BLaER1 treated with 17β-estradiol and CSF1 and Interleukin-3, amounts not matched to agents 10 nM and 100 nM (cell line): ENCODE data around the gene TOPORS.
"Not testable (repeated sequence)": the region's sequence is repeated elsewhere in the genome, so short reads cannot be mapped to it uniquely, and the experiment has no call there.

ENCODE experiments used
- H3K27ac ChIP-seq, 11 experiments: shearing (Covaris generic); formaldehyde crosslinking; 2 replicates each; pipeline ENCODE4 v1.8.1; 2022
- H3K27me3 ChIP-seq, 11 experiments: shearing (Covaris generic); formaldehyde crosslinking; 2 replicates each; pipeline ENCODE4 v1.8.1; 2022
- H3K36me3 ChIP-seq, 11 experiments: shearing (Covaris generic); formaldehyde crosslinking; 2 replicates each; pipeline ENCODE4 v1.8.1; 2022
- H3K4me1 ChIP-seq, 10 experiments: shearing (Covaris generic); formaldehyde crosslinking; 2 replicates each; pipeline ENCODE4 v1.8.1; 2022
- H3K4me2 ChIP-seq, 11 experiments: shearing (Covaris generic); formaldehyde crosslinking; 2 replicates each; pipeline ENCODE4 v1.8.1; 2022
- H3K4me3 ChIP-seq, 10 experiments: shearing (Covaris generic); formaldehyde crosslinking; 2 replicates each; pipeline ENCODE4 v1.8.1; 2022
- H3K9ac ChIP-seq, 11 experiments: shearing (Covaris generic); formaldehyde crosslinking; 2 replicates each; pipeline ENCODE4 v1.8.1; 2022
- H3K9me3 ChIP-seq, 11 experiments: shearing (Covaris generic); formaldehyde crosslinking; replicated peaks in 1 of 11; 2 replicates each; pipeline ENCODE4 v1.8.1; 2022
- H4K20me1 ChIP-seq, 11 experiments: shearing (Covaris generic); formaldehyde crosslinking; 2 replicates each; pipeline ENCODE4 v1.8.1; 2022
- Cebpa-rat ChIP-seq, 11 experiments: shearing (Covaris generic); IDR thresholded peaks; 2 replicates each; pipeline ENCODE4 v1.8.1; 2022

TOPORS gene

DNA sequence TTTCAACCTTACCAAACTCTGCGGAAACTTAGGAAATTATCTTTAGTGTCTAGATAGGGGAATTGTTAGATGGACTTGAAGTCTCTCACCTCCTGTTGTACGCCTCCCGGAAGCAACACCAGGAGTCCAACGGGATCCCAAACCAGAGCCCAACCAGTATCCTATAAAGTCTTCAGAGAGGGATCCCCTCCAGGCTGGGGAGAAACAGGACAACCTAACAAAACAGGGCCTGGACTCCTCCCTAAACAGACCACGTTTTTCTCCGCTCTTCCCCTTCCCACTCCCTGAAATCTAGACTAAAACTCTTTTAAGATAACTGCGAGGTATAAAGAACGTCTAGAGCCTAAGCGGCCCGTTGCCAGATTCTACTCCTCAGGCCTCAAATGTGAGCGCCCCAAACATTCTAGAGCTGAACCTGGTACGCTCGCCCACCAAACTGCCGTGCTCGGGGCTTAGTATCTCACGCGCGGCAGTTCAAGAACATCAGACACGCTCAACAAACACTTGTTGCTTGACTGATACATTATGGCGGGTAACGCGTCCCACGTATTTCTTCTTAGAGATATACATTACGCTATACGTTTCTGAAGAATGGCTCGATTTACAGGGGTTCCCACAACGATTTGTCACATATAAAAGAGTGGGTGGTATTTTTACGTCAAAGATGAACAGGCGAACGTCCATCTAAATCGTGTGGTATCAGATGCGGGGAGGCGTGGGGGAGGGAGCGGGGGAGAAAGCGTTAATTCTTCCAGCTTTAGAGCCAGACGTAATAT lies 922 bp downstream of the TOPORS start:
- Histone ChIP-seq H3K4me1 (peaks cover 34 to 46% (median 39%) of the 10 kb centered on the region in 10 experiments), H3K4me2 (peak overlapping the region; percentile 83 to 95 (median 93)), H3K36me3 (peaks cover 16 to 36% (median 29%) of the 10 kb centered on the region in 11 experiments), H3K27ac (peak overlapping the region; percentile 86 to 98 (median 95)), H3K4me3 (peak overlapping the region; percentile 69 to 96 (median 87)), H3K27me3 (no peaks in the 10 kb centered on the region), H3K9me3 (no peaks in the 10 kb centered on the region), H4K20me1 (peaks cover 41 to 50% (median 43%) of the 10 kb centered on the region in 11 experiments), H3K9ac (peak overlapping the region; percentile 88 to 97 (median 94))
- TF ChIP-seq Cebpa-rat (IDR thresholded peaks at IDR 0.05): no peak

DNA sequence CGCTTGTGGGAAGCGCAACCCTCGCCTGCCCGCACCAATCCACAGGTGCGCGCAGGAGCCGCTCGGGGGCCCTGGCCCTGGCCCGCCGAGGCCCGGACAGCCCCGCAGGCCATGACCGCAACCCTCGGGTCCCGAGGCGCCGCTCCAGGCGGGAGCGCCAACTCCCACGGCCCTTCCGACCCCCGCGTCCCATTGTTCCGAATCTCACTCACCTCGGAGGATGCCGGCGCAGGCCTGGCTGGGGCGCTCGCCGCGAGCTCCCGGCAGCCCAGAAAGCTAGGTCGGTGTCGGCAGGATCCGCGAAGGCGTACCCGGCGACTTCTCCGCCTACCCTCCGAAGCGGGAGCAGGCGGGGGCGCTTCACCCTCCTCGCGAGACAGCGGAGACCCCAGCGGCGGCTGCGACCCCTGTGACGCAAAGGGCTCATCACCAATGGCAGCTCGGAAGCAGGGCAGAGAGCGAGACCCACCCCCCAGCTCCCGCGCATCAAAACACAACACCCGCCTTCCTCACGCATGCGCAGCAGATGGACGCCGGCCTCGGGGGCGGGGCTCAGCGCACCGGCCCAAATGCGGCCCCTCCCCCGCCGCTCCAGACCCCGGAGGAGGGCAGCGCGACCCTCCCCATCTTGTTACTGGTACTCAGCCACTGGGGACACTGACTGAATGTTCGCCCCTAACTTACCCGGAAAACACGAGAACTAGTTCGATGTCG lies 1.7 kb downstream of the TOPORS start:
- Histone ChIP-seq H3K4me1 (peaks cover 34 to 42% (median 38%) of the 10 kb centered on the region in 10 experiments), H3K4me2 (peak overlapping the region; percentile 83 to 95 (median 93)), H3K9ac (peak overlapping the region; percentile 88 to 97 (median 94)), H3K9me3 (no peaks in the 10 kb centered on the region), H4K20me1 (peaks cover 47 to 57% (median 50%) of the 10 kb centered on the region in 11 experiments), H3K27ac (peak overlapping the region; percentile 86 to 98 (median 95)), H3K27me3 (no peaks in the 10 kb centered on the region), H3K36me3 (peaks cover 17 to 38% (median 32%) of the 10 kb centered on the region in 11 experiments), H3K4me3 (peak overlapping the region; percentile 69 to 96 (median 87))
- TF ChIP-seq Cebpa-rat (IDR thresholded peaks at IDR 0.05): no peak

DNA sequence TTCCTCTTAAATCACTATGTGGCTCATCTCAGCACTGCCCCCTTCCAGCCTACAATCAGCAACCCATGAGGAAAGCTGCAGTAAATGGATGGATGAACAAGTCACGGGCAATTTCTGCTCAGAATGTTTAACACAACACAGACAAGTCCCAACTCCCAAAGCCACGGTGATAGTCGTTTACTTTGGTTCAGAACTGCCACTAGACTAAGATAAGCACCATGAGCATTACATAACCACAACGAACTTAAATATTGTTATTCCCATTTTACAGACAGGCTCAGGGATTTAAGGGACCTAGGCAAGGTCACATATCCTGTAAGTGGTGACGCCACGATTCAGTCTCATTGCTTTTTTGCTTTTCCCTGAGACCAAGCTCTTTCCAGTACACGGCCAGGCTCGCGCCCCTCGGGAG lies 2.2 kb downstream of the TOPORS start:
- Histone ChIP-seq H3K9ac (peak overlapping the region; percentile 88 to 97 (median 94)), H3K9me3 (no peaks in the 10 kb centered on the region), H3K27me3 (no peaks in the 10 kb centered on the region), H3K4me1 (peaks cover 34 to 40% (median 36%) of the 10 kb centered on the region in 10 experiments), H3K4me3 (peak overlapping the region; percentile 69 to 96 (median 87)), H3K4me2 (peak overlapping the region; percentile 83 to 95 (median 93)), H3K27ac (peak overlapping the region; percentile 36 to 98 (median 95); a peak in 21 of 22 replicates), H4K20me1 (peaks cover 53 to 63% (median 56%) of the 10 kb centered on the region in 11 experiments), H3K36me3 (peaks cover 14 to 41% (median 33%) of the 10 kb centered on the region in 11 experiments)
- no peak for TF ChIP-seq Cebpa-rat (IDR thresholded peaks at IDR 0.05)

DNA sequence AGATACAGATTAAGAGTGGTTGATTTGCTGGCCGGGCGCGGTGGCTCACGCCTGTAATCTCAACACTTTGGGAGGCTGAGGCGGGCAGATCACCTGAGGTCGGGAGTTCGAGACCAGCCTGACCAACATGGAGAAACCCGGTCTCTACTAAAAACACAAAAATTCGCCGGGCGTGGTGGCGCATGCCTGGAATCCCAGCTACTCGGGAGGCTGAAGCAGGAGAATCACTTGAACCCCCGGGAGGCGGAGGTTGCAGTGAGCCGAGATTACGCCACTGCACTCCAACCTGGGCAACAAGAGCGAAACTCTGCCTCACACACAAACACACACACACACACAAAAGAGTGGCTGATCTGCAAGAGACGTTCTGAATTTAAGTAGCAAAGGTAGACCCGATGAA lies 4.2 kb downstream of the TOPORS start:
- Histone ChIP-seq H3K4me1 (peaks cover 16 to 22% (median 18%) of the 10 kb centered on the region in 10 experiments), H4K20me1 (peaks cover 70 to 82% (median 75%) of the 10 kb centered on the region in 11 experiments), H3K4me2 (0 out of 22 replicates have a peak overlapping the region, but pooled peaks of 1 of the 11 experiments have one; percentile 94), H3K36me3 (peaks cover 29 to 59% (median 49%) of the 10 kb centered on the region in 11 experiments)
- H3K27me3 ChIP-seq, H3K9me3 ChIP-seq, H3K4me3 ChIP-seq, H3K27ac ChIP-seq, H3K9ac ChIP-seq: not testable (repeated sequence)

DNA sequence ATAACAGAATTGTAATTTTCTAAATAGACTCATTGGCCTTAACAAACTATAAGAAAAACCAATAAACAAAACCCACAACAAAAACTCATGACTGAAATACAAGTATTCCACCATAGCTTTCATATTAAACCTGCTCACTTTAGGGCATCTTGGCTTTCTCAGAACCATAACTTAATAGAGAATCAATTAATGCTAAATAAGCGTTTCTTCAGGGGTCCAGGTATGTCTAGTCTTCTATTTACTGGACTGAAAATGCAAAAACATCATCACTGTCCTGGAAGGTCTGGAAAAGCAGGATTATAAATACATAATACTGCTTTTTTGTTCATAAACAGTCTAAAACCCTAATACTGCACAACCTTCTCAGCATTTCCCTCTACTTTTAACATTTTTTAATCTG lies 6.5 kb downstream of the TOPORS start:
- H3K36me3 ChIP-seq: peaks cover 53 to 82% (median 71%) of the 10 kb centered on the region in 11 experiments
- TF ChIP-seq Cebpa-rat (IDR thresholded peaks at IDR 0.05): no peak
- peaks cover 69 to 99% (median 94%) of the 10 kb centered on the region in 11 experiments for H4K20me1 ChIP-seq
- no peaks in the 10 kb centered on the region for H3K27me3 ChIP-seq
- no peaks in the 10 kb centered on the region for H3K9me3 ChIP-seq
- H3K4me2 ChIP-seq: no peak overlapping the region
- no peak overlapping the region for H3K27ac ChIP-seq
- H3K4me1 ChIP-seq: peaks cover 13 to 20% (median 15%) of the 10 kb centered on the region in 10 experiments
- no peak overlapping the region for H3K4me3 ChIP-seq
- H3K9ac ChIP-seq: no peak overlapping the region

DNA sequence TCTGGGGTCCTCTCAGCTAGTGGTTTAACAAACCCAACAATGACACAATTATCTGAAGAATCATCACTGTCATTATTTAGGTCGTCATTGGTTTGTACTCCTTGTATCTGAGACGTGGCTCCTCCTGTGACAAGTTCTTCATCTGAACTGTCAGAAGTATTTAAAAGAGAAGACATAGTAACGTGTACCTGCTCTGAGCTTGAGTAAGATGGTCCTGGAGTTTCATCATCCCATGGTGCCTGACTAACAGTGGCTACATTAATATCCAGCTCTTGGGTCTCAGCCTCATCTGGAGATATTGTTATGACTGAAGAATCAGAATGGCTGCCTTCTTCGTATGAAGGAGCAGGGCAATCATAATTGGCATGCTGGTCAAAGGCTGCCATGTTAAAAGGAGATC lies 9.3 kb downstream of the TOPORS start:
- H3K4me2 ChIP-seq: no peak overlapping the region
- no peaks in the 10 kb centered on the region for H3K4me1 ChIP-seq
- no peaks in the 10 kb centered on the region for H3K9me3 ChIP-seq
- no peak overlapping the region for H3K27ac ChIP-seq
- no peak overlapping the region for H3K9ac ChIP-seq
- peaks cover 59 to 88% (median 73%) of the 10 kb centered on the region in 11 experiments for H3K36me3 ChIP-seq
- no peaks in the 10 kb centered on the region for H3K27me3 ChIP-seq
- no peak for TF ChIP-seq Cebpa-rat (IDR thresholded peaks at IDR 0.05)
- no peak overlapping the region for H3K4me3 ChIP-seq
- peaks cover 40 to 97% (median 78%) of the 10 kb centered on the region in 11 experiments for H4K20me1 ChIP-seq

DNA sequence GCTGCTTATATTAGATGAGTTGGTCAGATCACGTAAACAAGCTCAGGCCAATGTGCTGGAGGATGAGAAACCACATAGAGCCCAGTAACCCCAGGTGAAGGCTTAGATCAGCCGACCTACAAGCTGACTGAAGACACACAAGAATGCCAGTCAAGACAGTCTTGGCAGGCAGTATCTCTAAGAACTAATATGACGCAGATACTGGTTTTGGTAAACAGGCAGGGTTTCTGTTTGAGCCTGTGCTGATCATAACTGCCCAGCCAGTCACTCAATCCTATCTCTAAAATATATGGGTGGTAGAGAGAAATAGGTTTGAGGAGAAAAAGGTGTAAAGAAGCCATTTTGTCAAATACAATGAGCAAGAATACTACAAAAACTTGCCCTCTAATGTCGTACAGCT lies 18.6 kb downstream of the TOPORS start:
- Histone ChIP-seq H4K20me1 (peaks cover 0 to 22% (median 4%) of the 10 kb centered on the region in 11 experiments; a peak in 7 of 22 replicates), H3K27ac (no peak overlapping the region), H3K4me2 (no peak overlapping the region), H3K4me1 (no peaks in the 10 kb centered on the region), H3K4me3 (no peak overlapping the region), H3K36me3 (peaks cover 9 to 45% (median 29%) of the 10 kb centered on the region in 11 experiments; a peak in 19 of 22 replicates), H3K9me3 (no peaks in the 10 kb centered on the region; a peak in 1 of 22 replicates), H3K9ac (no peak overlapping the region), H3K27me3 (no peaks in the 10 kb centered on the region)
- TF ChIP-seq Cebpa-rat (IDR thresholded peaks at IDR 0.05): no peak

DNA sequence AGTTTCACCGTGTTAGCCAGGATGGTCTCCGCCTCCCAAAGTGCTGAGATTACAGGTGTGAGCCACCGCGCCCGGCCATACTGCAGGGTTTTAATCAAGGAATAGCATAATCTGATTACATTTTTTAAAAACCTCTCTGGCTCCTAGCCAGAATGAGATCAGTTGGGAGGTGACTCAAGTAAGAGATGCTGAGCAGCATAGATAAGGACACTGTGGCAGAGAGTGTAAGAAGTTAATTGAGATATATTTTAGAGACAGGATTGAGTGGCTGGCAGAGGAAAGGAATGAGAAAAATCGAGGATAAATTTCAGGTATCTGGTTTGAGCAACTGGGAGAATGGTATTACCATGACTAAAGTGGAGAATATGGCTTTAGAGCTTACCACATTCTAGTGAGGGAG lies 19.1 kb downstream of the TOPORS start:
- Histone ChIP-seq H3K4me2 (no peak overlapping the region), H3K9me3 (no peaks in the 10 kb centered on the region; a peak in 1 of 22 replicates), H3K27me3 (no peaks in the 10 kb centered on the region), H3K4me3 (no peak overlapping the region), H3K36me3 (peaks cover 9 to 40% (median 27%) of the 10 kb centered on the region in 11 experiments; a peak in 17 of 22 replicates), H3K27ac (no peak overlapping the region), H4K20me1 (peaks cover 0 to 17% (median 0%) of the 10 kb centered on the region in 11 experiments; a peak in 6 of 22 replicates), H3K9ac (no peak overlapping the region), H3K4me1 (no peaks in the 10 kb centered on the region)
- no peak for TF ChIP-seq Cebpa-rat (IDR thresholded peaks at IDR 0.05)

DNA sequence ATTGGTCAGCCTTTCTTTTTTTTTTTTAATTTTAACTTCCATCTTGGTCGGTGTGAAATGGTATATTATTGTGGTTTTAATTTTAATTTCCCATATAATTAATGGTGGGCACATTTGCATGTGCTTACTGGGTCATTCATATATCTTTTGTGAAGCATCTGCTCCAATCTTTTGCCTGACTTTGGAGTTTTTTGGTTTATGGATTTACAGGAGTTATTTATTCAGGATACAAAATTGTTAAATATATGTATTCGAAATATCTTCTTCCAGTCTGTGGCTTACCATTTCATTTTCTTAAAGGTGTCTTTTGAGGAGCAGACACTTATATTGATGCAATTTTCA lies 25.7 kb downstream of the TOPORS start:
- Histone ChIP-seq H4K20me1 (no peaks in the 10 kb centered on the region; a peak in 1 of 22 replicates), H3K4me1 (peaks cover 20 to 29% (median 25%) of the 10 kb centered on the region in 10 experiments), H3K27me3 (no peaks in the 10 kb centered on the region), H3K4me2 (peak overlapping the region; percentile 55 to 99 (median 86)), H3K9ac (peak overlapping the region; percentile 70 to 85 (median 80); a peak in 21 of 22 replicates), H3K9me3 (peaks cover 0 to 18% (median 14%) of the 10 kb centered on the region in 11 experiments; a peak in 17 of 22 replicates), H3K27ac (peak overlapping the region in 10 of 11 experiments; percentile 13 to 81 (median 73); a peak in 16 of 22 replicates), H3K36me3 (peaks cover 0 to 15% (median 6%) of the 10 kb centered on the region in 11 experiments; a peak in 11 of 22 replicates), H3K4me3 (peak overlapping the region; percentile 65 to 85 (median 76))
- no peak for TF ChIP-seq Cebpa-rat (IDR thresholded peaks at IDR 0.05)
